ENCODE measurements around the gene NT5C1B. TPM values are rescaled to one million over a fixed set of nuclear protein-coding genes. Genes with fewer than 3 reads are reported as not detected.
A peak's percentile ranks its signal among the peaks of the same experiment; 100 is the strongest.

The NT5C1B gene
- total RNA-seq, 1 donor, result not detected

DNA sequence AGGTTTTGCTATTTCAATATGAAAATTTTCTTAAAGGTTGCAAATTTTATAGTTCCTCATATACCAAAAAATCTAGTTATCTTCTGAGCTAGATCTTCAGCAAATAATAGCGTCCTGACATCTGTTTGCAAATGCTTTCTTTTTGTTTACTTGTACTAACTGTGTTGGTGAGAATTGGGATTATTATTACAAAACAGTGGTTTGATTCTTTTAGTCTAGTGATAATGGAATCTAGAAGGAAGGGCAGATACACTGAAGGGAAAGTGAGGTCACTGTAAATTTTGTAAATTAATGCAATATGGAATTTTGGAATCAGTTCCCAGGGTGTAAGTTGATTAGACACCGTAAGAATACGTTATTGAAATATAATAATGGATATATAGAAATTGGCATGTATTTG lies 36.2 kb upstream of the NT5C1B start:
- no peak overlapping the region for H2AFZ ChIP-seq (ENCODE audit: low read length)
- H3K4me2 ChIP-seq (ENCODE audit: insufficient read depth, low read length), result peak overlapping the region; percentile 65
- peak overlapping the region; percentile 67 for H3K27ac ChIP-seq (ENCODE audit: low read depth, low read length)
- DNase-seq (ENCODE audit: insufficient read length, low spot score, missing footprints), result no peak
- H3K79me2 ChIP-seq (ENCODE audit: insufficient read depth, low read length), result no peaks in the 10 kb centered on the region
- no peaks in the 10 kb centered on the region for H3K36me3 ChIP-seq (ENCODE audit: insufficient read depth, low read length)
- TF ChIP-seq, protein P1, sequence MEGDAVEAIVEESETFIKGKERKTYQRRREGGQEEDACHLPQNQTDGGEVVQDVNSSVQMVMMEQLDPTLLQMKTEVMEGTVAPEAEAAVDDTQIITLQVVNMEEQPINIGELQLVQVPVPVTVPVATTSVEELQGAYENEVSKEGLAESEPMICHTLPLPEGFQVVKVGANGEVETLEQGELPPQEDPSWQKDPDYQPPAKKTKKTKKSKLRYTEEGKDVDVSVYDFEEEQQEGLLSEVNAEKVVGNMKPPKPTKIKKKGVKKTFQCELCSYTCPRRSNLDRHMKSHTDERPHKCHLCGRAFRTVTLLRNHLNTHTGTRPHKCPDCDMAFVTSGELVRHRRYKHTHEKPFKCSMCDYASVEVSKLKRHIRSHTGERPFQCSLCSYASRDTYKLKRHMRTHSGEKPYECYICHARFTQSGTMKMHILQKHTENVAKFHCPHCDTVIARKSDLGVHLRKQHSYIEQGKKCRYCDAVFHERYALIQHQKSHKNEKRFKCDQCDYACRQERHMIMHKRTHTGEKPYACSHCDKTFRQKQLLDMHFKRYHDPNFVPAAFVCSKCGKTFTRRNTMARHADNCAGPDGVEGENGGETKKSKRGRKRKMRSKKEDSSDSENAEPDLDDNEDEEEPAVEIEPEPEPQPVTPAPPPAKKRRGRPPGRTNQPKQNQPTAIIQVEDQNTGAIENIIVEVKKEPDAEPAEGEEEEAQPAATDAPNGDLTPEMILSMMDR (IDR thresholded peaks at IDR 0.05; ENCODE audit: extremely low read depth, low read depth, low read length), result no peak
- no peaks in the 10 kb centered on the region for H4K20me1 ChIP-seq (ENCODE audit: insufficient read depth, low read length)
- peaks cover 46% of the 10 kb centered on the region for H3K4me1 ChIP-seq (ENCODE audit: insufficient read depth, low read length)
- H3K27me3 ChIP-seq (ENCODE audit: insufficient read depth, low read length), result no peaks in the 10 kb centered on the region
- no peak overlapping the region for H3K4me3 ChIP-seq (ENCODE audit: insufficient read depth, low read length)
- H3K9me3 ChIP-seq (ENCODE audit: low read depth, low read length), result no peaks in the 10 kb centered on the region

DNA sequence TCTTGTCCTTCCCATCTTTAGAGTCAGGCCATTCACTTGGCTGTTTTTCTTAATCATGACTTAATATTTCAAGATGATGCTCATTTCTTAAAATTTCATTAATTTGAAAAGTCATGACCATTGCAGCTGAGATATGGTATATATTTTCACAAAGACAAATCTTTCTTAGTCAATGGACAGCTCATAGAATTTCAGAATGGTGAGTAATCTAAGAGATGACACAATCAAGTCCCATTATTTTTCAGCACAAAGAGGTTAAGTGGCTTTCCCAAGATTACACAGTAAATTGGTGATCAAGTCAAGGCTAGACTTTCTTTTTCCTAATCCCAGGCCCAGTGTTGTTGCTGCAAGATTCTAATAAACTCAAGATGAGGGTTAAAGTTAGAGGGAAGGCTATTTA lies 34.4 kb upstream of the NT5C1B start:
- Histone ChIP-seq H3K27me3 (ENCODE audit: insufficient read depth, low read length) (no peaks in the 10 kb centered on the region), H3K4me2 (ENCODE audit: insufficient read depth, low read length) (peak overlapping the region; percentile 18), H3K27ac (ENCODE audit: low read depth, low read length) (peak overlapping the region; percentile 72), H3K79me2 (ENCODE audit: insufficient read depth, low read length) (no peaks in the 10 kb centered on the region), H3K36me3 (ENCODE audit: insufficient read depth, low read length) (no peaks in the 10 kb centered on the region), H3K4me3 (ENCODE audit: insufficient read depth, low read length) (no peak overlapping the region), H3K9me3 (ENCODE audit: low read depth, low read length) (no peaks in the 10 kb centered on the region), H4K20me1 (ENCODE audit: insufficient read depth, low read length) (no peaks in the 10 kb centered on the region), H2AFZ (ENCODE audit: low read length) (no peak overlapping the region), H3K4me1 (ENCODE audit: insufficient read depth, low read length) (peaks cover 40% of the 10 kb centered on the region)
- TF ChIP-seq, protein P1 (IDR thresholded peaks at IDR 0.05; ENCODE audit: extremely low read depth, low read depth, low read length), result no peak
- DNase-seq (ENCODE audit: insufficient read length, low spot score, missing footprints), result peak; percentile 65

GRCh38 chr2:18620867-18621632 lies 31.7 kb upstream of the NT5C1B start:
- no peak for DNase-seq (ENCODE audit: insufficient read length, low spot score, missing footprints)
- Histone ChIP-seq H2AFZ (ENCODE audit: low read length) (no peak overlapping the region), H3K27me3 (ENCODE audit: insufficient read depth, low read length) (no peaks in the 10 kb centered on the region), H3K27ac (ENCODE audit: low read depth, low read length) (no peak overlapping the region), H3K4me1 (ENCODE audit: insufficient read depth, low read length) (peaks cover 25% of the 10 kb centered on the region), H3K36me3 (ENCODE audit: insufficient read depth, low read length) (no peaks in the 10 kb centered on the region), H3K4me2 (ENCODE audit: insufficient read depth, low read length) (no peak overlapping the region), H3K4me3 (ENCODE audit: insufficient read depth, low read length) (no peak overlapping the region), H4K20me1 (ENCODE audit: insufficient read depth, low read length) (no peaks in the 10 kb centered on the region), H3K79me2 (ENCODE audit: insufficient read depth, low read length) (no peaks in the 10 kb centered on the region), H3K9me3 (ENCODE audit: low read depth, low read length) (peaks cover 4% of the 10 kb centered on the region)
- TF ChIP-seq, protein P1 (IDR thresholded peaks at IDR 0.05; ENCODE audit: extremely low read depth, low read depth, low read length), result no peak

DNA sequence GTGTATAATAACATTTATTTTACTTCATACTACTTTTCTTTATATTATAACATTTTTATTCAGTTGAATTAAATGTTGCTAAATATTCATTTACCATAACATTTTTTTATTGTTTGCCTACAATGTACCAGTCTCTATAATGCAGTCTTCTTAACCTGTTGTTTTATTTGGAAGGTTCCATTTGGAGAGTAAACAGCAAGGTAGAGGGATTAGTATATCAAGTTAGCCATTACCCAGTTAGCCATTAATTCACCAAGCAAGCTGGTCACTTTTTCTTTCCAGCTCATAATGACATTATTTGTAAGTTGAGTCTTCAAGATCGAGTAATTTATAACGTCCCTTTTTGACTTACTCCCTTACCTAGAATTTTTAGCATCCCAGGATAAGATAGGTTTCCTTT lies 29.7 kb upstream of the NT5C1B start:
- peaks cover 17% of the 10 kb centered on the region for H3K4me1 ChIP-seq (ENCODE audit: insufficient read depth, low read length)
- H2AFZ ChIP-seq (ENCODE audit: low read length), result no peak overlapping the region
- H3K36me3 ChIP-seq (ENCODE audit: insufficient read depth, low read length), result no peaks in the 10 kb centered on the region
- no peaks in the 10 kb centered on the region for H3K27me3 ChIP-seq (ENCODE audit: insufficient read depth, low read length)
- no peak overlapping the region for H3K4me2 ChIP-seq (ENCODE audit: insufficient read depth, low read length)
- no peak for DNase-seq (ENCODE audit: insufficient read length, low spot score, missing footprints)
- H3K9me3 ChIP-seq (ENCODE audit: low read depth, low read length), result peaks cover 4% of the 10 kb centered on the region
- no peak overlapping the region for H3K4me3 ChIP-seq (ENCODE audit: insufficient read depth, low read length)
- TF ChIP-seq, protein P1 (IDR thresholded peaks at IDR 0.05; ENCODE audit: extremely low read depth, low read depth, low read length), result no peak
- no peaks in the 10 kb centered on the region for H4K20me1 ChIP-seq (ENCODE audit: insufficient read depth, low read length)
- H3K79me2 ChIP-seq (ENCODE audit: insufficient read depth, low read length), result no peaks in the 10 kb centered on the region
- H3K27ac ChIP-seq (ENCODE audit: low read depth, low read length), result no peak overlapping the region

All from osteoblast (primary cell).